ENCODE results near the gene CATSPERZ.

- TF ChIP-seq POLR2AphosphoS5 (IDR thresholded peaks at IDR 0.05; ENCODE audit: low read depth) (no peak), CTCF (IDR thresholded peaks at IDR 0.05; ENCODE audit: insufficient read depth, low read length) (no peak), SPI1 (IDR thresholded peaks at IDR 0.05; ENCODE audit: borderline replicate concordance, low read depth) (no peak)
Measured at GRCh38 chr11:64253043-64253442, 47.1 kb upstream of the CATSPERZ start.

All from HL-60 (cell line).